HG03280 (cell line): Measurements from ENCODE around the gene KCNA4.
"Not testable (repeated sequence)": the region's sequence is repeated elsewhere in the genome, so short reads cannot be mapped to it uniquely, and the experiment has no call there.

Experiments used
- ATAC-seq: cut with Tn5 transposase; IDR thresholded peaks from one replicate; pipeline ENCODE4 v1.9.1; 2021; ENCODE audit warnings: mild to moderate bottlenecking, moderate library complexity; ENCODE audit not compliant: unreplicated experiment

The KCNA4 gene

DNA sequence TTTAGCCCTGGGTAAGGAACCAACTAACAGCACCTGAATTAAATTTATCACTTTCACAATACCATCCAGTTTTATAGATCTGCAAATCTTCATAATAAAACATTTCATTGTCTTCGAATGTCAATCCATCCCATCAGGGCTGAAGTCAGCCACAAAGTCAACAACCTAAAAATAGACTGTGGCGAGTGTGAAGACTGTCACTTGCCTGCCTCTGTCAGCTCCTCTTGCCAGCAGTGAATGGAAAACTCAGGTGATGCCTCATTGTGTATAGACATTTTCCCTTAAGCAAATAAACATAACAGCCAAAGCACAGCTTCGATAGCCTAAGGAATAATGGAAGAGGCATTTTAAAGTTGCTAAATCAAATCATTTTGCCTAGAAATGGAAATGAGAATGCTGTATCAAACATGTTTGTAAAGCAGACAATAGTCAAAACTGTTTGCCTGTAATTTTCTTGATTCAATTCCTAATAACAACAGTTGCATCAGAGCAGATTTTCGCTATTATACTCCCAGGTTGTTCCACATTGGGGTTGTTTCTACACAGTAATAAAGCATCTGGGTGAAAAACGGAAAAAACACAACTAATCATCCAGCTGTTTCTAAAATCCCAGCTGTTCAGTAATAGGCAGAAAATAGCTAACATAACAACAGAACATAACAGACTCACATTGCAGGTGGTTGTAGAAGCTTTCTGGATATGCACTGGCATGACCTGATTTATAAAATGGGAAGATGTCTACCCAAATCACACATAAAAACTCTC lies 15.7 kb downstream of the KCNA4 start:
- no peak for ATAC-seq

DNA sequence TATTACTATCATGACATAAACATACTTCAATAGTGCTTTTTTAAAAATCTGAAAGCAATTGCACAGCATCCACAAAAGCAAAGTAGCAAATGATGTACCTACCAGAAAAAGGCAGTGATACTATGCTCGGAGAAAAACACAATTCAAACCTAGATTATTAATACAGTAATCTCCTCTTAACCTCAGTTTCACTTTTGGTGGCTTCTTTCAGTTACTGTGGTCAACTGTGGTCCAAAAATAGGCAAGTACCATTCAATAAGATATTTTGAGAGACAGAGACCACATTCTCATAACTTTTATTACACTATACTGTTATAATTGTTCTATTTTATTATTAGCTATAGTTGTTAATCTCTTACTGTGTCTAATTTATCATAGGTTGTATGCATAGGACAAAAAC lies 20.8 kb downstream of the KCNA4 start:
- ATAC-seq: no peak

DNA sequence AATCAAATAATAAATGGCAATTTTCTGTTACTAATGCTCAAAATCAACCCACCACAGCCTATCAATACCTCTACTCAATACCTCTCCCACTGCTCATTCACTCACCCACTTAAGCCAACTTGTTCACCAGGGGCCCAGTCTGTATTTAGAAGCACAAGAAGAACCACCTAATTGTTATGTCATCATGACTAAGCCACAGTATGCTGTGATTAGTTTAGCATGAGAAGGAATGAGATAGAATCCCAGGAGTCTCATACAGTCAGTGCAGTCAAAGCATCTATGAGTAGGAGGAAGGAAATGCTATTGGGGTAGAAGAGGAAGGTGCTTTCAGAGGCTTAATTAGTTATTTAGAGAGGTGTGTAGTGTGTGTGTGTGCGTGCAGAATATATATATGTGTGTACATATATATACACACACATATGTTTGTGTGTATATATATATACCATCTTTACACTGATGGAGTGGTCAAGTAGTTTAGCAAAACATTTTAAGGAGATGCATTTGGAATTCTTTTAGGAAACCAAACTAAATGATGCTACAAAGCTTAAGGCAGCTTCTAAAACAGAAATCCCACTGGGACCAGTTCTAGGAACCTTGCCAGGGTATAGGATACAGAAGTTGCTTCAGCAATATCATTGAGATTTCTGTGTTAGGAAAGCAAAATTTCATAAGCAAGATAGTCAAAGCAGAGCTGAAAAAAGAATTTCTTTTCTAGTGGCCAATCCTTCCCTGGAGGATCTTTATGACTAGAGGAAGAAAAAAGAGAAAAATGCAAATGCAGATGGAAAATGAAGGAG lies 27.5 kb downstream of the KCNA4 start:
- ATAC-seq: no peak

DNA sequence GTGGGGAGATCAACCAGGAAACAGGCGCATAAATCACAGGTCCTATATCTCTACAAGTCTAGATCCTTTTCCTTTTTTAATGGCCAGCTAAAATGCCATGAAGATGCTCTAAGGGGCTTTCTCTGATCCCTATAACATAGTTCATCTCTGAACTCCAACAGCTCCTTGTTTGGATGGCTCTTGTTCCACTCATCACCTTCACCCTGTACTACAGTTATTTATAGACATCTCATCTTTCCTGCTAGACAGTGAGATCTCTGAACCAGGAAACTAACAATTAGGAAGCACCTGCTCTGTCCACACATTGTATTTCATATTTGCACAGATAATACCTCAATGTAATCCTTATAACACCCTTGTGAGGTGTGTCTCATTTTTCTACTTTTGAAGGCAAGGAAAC lies 31.6 kb downstream of the KCNA4 start:
- no peak for ATAC-seq

DNA sequence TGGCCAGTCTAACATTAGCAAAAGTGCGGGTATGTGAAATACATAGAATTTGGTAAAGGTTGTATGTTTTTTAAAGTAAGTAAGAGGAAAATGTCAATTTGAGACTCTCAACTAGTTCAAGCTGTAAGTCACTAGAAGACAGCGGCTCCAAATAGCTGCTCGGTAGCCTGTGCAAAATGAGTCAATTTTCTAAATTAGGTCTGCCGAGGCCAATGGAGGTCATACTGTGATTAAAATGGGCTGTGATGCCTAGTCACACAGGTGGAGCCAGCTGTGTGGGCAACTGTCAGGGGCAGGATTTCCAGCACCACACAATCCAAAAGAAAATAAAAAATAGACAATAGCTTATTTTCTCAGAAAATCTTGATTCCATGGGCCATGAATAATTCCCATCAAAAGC lies 32.3 kb downstream of the KCNA4 start:
- ATAC-seq: no peak

DNA sequence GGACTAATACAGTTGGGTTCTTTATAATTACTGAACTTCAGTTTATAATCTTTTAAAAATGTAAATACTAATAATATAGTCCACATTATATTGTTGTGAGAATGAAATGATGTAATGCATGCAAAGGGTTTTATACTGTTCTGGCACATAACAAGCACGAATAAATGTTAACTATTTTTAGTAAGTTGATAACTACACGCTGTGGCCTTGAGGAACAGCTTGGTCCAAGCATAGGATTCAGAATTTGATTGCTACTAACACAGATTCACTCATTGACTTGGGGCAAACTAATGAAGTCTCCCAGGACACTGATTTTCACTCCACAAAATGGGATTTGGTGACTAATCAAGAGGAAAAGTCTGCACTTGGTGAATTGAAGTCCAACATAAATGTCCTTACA lies 38.3 kb downstream of the KCNA4 start:
- ATAC-seq: no peak

DNA sequence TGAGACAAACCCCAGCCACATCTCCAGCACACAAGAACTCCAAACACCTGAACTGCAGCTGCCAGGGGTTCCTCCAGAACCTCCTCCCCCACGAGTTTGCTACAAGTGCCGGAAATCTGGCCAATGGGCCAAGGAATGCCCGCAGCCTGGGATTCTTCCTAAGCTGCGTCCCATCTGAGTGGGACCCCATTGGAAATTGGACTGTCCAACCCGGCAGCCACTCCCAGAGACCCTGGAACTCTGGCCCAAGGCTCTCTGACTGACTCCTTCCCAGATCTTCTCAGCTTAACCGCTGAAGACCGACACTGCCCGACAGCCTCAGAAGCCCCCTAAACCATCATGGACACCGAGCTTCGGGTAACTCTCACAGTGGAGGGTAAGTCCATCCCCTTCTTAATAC lies 41.2 kb downstream of the KCNA4 start:
- not testable (repeated sequence) for ATAC-seq

DNA sequence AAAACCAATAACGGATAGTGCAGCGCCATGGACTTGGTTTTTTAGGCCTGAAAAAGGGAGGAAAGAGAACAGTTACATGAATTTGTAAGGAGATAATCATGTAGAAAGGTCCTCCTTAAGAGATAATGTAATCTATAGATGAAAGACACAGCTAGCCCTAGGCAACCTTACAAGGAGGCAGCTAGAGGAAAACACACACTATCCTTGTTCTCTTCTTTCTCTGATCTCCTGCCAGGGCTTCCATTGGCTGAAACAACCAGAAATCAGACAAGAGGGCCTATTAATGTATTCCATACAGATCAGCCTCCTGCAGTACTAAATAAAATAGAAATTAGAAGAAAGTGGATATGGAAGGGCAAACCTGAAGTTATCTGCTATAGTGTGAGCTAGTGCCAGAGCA lies 53.0 kb downstream of the KCNA4 start:
- no peak for ATAC-seq

DNA sequence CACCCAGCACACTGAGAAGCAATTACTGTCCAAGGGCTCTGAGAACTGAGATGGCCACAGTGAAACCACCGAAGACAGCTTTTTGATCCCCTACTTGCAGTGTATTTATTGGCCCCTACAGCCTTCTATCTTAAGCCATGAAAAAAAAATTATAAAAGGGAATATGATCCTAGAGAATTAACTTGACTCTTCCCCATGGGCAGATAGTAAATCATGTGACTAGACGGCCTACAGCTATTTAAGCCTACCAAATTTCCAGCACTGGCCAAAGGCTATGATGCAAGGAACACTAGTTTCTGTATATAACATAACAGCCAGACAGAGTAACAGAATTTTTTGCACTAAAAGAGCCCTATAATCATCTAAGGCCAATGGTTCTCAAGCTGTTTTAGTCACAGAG lies 53.8 kb downstream of the KCNA4 start:
- no peak for ATAC-seq

DNA sequence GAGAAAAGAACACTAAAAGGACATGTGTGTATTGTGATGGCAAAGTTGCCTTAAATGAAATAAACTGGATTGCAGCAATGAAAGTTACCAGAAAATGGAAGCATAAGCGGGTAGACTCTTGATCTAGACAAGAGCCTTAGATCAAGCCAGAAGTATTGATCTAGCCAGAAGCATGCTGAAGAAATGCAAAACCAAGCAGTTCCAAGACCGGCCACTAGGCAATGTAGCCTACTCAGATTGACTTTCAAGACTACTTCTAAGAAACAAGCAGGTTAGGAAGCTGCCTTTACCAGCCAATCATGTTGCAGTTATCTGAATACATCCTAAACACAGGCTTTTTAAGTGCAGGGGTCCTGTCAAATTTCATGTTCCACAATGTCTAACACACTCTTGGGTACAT lies 54.6 kb downstream of the KCNA4 start:
- no peak for ATAC-seq
